Nucleus accumbens (tissue), 56 donors: ENCODE results near the gene ANO7.
A peak's percentile ranks its signal among the peaks of the same experiment; 100 is the strongest.

Source experiments
- DNase-seq, 56 donors: peaks; one replicate each; lab custom pipeline; 2025; lab: John Stamatoyannopoulos, UW

Gene ANO7

GRCh38 chr2:241188361-241189092 lies at the start of gene ANO7:
Gene ANO7, plus strand, starts transcription at chr2:241188677. Its CDS starts 1,387 bp downstream, at chr2:241190064.
- no peak for DNase-seq

DNA sequence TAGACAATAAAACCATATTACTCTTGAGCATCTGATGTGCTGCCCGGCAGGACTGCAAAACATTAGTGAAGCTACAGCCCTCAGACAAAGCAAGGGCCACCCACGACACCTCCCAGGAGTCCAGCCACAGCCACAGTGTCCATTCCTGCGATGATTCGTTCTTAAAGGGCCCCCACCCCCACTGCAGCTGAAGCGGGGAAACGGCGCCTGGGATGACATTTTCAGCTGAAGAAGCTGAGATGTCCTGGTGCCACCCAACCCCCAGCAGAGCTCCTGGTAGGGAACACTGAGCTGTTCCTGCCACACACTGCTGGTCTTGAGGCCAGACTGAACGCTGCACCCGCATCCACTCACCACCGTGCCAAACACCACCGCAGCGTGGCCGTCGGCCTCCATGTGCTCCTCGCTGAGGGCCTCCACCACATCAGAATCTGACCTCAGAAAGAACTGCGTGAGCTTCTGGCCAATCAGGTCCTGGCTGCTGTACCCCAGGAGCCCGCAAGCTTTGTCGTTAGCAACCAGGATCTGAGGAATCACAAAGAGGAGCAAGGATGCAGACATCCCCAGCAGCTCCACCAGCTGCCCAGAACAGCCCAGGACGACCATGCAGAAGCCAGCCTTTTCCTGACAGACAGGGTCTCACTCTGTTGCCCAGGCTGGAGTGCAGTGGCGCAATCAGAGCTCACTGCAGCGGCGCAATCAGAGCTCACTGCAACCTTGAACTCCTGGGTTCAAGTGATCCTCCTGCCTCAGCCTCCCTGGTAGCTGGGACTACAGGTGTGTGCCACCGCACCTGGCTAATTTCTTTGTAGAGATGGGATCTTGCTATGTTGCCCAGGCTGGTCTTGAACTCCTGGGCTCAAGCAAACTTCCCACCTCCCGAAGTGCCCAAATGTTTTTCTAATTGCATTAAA lies 48.7 kb upstream of the ANO7 start:
- no peak for DNase-seq

DNA sequence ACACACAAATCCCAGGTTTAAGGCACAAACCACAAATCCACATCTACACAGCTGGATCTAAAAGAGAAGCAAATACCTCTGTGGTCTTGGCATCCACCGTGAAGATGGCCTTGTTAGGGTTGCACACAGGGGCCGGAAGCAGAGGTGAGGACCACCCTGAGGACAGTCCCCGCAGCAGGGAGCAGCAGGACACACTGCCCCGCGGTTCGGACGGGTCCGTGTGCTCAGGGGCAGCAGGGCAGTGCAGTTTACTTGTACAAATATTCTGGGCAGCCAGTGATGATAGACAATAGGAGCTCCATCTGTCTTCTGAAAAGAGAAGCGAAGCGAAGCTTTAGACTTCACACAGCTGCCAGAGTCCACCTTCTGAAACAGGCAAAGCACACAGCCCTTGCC lies 48.0 kb upstream of the ANO7 start:
- DNase-seq, result no peak

DNA sequence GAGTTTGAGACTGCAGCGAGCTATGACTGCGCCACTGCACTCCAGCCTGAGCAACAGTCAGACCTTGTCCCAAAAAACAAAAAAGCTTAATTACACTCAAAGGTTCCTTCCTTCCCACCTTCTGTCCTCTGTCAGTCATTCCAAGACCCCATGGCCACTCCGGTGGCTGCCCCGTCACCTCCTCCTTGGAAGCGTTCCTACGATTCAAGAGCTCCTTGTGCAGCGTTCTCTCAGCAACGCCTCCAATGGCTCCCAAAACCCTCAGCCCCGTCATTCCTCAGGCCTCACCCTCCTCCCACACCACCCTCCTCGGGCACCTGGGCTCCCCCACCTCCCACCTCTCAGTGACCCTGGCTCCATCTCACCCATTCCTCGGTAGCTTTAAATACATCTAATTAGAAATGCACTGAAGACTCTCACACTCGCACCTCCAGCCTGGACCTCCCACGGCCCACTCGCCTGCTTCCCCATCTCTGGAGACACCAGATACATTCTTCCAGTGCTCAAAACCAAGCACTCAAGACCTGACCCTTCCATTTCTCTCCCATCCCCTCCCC lies 47.2 kb upstream of the ANO7 start:
- no peak for DNase-seq

- no peak for DNase-seq
Measured at GRCh38 chr2:241142063-241142462, 46.4 kb upstream of the ANO7 start.

- DNase-seq, result no peak
Measured at GRCh38 chr2:241142593-241142992, 45.9 kb upstream of the ANO7 start.

DNA sequence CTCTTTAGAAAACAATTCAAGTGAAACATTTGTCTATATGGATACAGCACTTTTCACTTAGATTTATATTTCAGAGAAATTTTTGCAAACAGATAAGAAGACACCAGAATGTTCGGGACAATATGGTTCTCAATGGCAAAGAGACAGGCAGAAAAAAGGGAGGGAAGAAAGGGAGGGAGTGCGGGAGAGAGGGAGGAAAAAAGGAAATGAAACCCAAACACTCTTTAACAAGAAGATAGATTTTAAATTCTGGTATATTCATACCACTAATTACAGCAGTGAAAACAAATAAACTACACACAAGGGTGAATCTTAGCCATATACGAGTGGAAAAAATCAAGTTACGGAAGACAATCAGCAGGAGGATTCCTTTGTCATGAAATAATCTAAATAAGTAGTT lies 42.2 kb upstream of the ANO7 start:
- DNase-seq, result no peak

DNA sequence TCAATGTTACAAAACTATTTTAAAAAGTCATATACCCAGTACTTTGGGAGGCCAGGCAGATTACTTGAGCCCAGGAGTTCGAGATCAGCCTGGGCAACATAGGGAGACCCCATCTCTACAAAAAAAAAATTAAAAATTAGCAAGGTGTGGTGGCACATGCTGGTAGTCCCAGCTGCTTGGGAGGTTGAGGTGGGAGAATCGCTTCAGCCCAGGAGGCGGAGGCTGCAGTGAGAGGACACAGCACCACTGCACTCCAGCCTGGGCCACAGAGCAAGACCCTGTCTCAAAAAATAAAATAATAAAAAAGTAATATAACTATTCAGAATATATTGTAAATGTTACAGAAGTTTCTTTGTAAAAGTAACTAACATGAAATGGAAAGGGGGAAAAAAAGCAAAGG lies 41.1 kb upstream of the ANO7 start:
- no peak for DNase-seq

GRCh38 chr2:241148239-241148638 lies 40.2 kb upstream of the ANO7 start:
- DNase-seq, result no peak

- DNase-seq, result peak; percentile 40 to 97 (median 90)
Measured at GRCh38 chr2:241148891-241149674, 39.4 kb upstream of the ANO7 start, which contains the start of gene PASK. Gene PASK, minus strand, starts transcription at chr2:241149472. Its CDS starts 6,440 bp downstream, at chr2:241143032.

DNA sequence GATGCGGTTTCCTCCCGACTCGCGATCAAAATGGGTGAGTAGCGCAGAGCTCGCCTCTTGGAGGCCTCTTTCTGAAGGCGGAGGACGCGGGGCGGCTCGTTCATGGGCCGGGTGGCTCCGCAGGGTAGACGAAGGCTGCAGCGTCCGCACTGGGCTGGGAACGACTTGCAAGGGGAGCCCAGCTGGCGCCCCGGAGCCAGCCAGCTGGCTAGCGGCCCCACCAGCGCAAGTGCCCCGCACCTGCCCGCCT lies 38.9 kb upstream of the ANO7 start:
- no peak for DNase-seq

- peak; percentile 38 to 97 (median 91) for DNase-seq
Measured at GRCh38 chr2:241149925-241150659, 38.4 kb upstream of the ANO7 start, which contains the start of gene PPP1R7. Gene PPP1R7, plus strand, starts transcription at chr2:241150467. Its CDS starts 29 bp downstream, at chr2:241150496.

GRCh38 chr2:241150660-241151530 lies 37.6 kb upstream of the ANO7 start:
- peak in 31 of 56 donors; percentile 11 to 82 (median 64) for DNase-seq

GRCh38 chr2:241151934-241152660 lies 36.4 kb upstream of the ANO7 start:
- peak in 7 of 56 donors; percentile 8 to 38 (median 16) for DNase-seq

- no peak for DNase-seq
Measured at GRCh38 chr2:241153616-241154015, 34.9 kb upstream of the ANO7 start.

DNA sequence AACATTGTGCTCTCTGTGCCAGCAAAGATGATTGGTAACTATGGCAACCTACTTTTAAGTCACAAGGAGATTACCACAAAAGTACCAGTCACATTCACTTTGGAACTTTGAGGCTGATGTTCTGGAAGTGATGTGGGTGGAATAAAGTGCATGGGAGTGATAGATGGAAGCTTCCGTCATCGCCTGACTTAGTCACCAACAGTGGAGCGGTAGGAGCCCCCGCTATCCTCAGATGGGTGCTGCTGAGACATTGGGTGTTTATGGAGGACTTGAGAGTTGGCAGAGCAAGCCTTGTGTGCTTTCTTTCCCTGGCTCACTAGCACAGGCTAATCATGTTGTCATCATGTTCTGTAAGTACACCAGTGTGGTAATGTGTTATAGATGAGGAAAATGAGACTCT lies 33.6 kb upstream of the ANO7 start:
- DNase-seq, result peak in 37 of 56 donors; percentile 9 to 93 (median 49)

DNA sequence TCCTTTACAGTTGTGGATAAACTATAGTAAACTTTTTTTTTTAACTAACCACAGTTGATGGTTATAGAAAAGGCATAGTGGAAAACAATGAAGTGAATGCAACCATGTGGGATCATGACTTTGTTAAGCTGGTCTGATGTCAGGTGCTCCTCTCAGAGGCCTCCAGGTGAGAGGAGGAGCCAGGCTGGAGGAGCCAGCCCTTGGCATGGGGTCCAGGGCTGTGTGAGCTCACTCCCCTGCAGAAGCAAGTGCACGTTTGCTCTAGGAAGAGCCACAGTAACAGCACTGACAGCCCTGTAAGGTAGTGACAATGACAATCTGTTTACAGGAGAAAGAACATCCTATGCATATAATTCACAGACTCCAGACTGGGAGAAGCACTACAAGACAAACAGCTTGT lies 32.5 kb upstream of the ANO7 start:
- DNase-seq, result no peak

GRCh38 chr2:241156971-241157441 lies 31.5 kb upstream of the ANO7 start:
- DNase-seq, result peak in 15 of 56 donors; percentile 8 to 61 (median 25)
